OCI-LY3 (cell line): ENCODE measurements around the gene SLC45A3.

ENCODE experiments used
- H2AFZ ChIP-seq: fragments of 200-600, 300-600 bp; shearing (Covaris generic); 2 replicates; pipeline ENCODE4 v1.6.0; 2014; ENCODE audit warnings: antibody characterized with exemption, low read depth, low read length
- H3K27ac ChIP-seq: fragments of 200-600, 300-600 bp; sonication (generic); 2 replicates; pipeline ENCODE4 v1.5.1; 2014; ENCODE audit warnings: mild to moderate bottlenecking, low read length, moderate library complexity, mixed read lengths
- H3K27me3 ChIP-seq: fragments of 200-600, 300-600 bp; sonication (generic); 2 replicates; pipeline ENCODE4 v1.6.1; 2014; ENCODE audit warnings: low read depth, low read length, mixed read lengths
- H3K36me3 ChIP-seq: fragments of 200-600, 300-600 bp; sonication (generic); replicated peaks from 2 replicates; pipeline ENCODE3; 2014; ENCODE audit warnings: low read depth, low read length, mixed read lengths
- H3K4me1 ChIP-seq: fragments of 300-600, 200-600 bp; sonication (generic); 2 replicates; pipeline ENCODE4 v1.6.1; 2014; ENCODE audit warnings: low read length, mixed read lengths
- H3K4me2 ChIP-seq: fragments of 200-600, 300-600 bp; sonication (generic); 2 replicates; pipeline ENCODE4 v1.6.1; 2014; ENCODE audit warnings: low read length, mixed read lengths
- H3K4me3 ChIP-seq: fragments of 300-600, 200-600 bp; sonication (generic); 2 replicates; pipeline ENCODE4 v1.5.1; 2014; ENCODE audit warnings: antibody characterized with exemption, mild to moderate bottlenecking, low read length, moderate library complexity
- H3K79me2 ChIP-seq: fragments of 300-600, 200-600 bp; shearing (Covaris generic); 2 replicates; pipeline ENCODE4 v1.6.1; 2014; ENCODE audit warnings: mild to moderate bottlenecking, low read length, mixed read lengths
- H3K9ac ChIP-seq: fragments of 300-600, 200-600 bp; shearing (Covaris generic); 2 replicates; pipeline ENCODE4 v1.6.0; 2014; ENCODE audit warnings: mild to moderate bottlenecking, low read length, moderate library complexity
- H3K9me3 ChIP-seq: fragments of 200-600, 300-600 bp; shearing (Covaris generic); 2 replicates; pipeline ENCODE4 v1.6.1; 2014; ENCODE audit warnings: low read length, mixed read lengths; ENCODE audit not compliant: insufficient read depth
- H4K20me1 ChIP-seq: fragments of 200-600, 300-600 bp; sonication (generic); 2 replicates; pipeline ENCODE4 v1.6.1; 2016; ENCODE audit warnings: low read length, mixed read lengths; ENCODE audit not compliant: insufficient read depth
- EZH2phosphoT487 ChIP-seq: fragments of 200-600 bp; shearing (Covaris generic); IDR thresholded peaks from 2 replicates; pipeline ENCODE4 v1.6.1; 2018; ENCODE audit warnings: antibody characterized with exemption, mixed run types, low read depth
- TF ChIP-seq, protein P1 (sequence below): fragments of 200-600, 300-600 bp; sonication (generic); IDR thresholded peaks from 2 replicates; pipeline ENCODE4 v1.5.1; 2014; ENCODE audit warnings: antibody characterized with exemption, low read length, low read depth

SLC45A3 gene

DNA sequence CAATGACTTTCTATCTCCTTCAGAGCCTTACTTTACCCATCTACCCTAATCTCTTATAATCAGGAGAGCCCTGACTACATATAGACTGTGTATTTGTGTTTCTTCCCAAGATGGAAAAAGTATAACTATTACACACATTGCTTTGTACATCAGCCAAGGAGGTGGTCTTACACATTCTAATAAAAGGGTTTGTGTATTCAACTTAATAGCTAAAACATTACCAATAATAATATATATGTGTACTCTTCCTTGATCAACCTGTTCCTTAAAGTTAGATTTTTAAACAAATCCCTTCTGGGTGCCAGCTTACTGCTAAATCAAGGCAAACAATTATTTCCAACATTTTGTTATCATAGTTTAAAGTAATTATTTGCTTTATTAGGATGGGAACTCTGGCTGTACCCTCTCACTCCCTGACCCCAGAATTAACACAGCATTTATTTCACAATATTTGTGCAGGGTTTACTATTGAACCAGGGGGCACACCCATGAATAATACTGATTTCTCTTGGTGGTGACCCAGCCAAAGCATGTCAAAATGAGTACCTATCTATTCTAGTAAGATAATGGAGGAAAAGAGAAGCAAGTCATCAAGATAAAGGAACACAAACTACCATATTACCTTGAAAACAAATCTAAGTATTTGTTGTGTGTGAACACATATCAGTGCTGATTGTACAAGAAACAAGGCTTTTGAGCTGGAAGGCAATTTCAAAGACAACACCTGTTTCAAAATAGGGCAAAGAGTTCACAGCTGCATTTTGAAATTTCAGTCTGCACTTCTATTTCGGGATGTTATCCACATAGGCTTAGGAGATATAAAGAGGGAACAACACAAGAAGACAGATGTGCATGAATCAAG is 30.1 kb upstream of the SLC45A3 start:
- Histone ChIP-seq H3K9ac (no peak overlapping the region), H3K27ac (no peak overlapping the region), H3K4me1 (peaks cover 16% of the 10 kb centered on the region), H3K79me2 (peaks cover 3% of the 10 kb centered on the region; the same call in 1 of the 2 replicates), H2AFZ (no peak overlapping the region), H3K9me3 (no peaks in the 10 kb centered on the region), H3K36me3 (peaks cover 74% of the 10 kb centered on the region), H4K20me1 (peaks cover 7% of the 10 kb centered on the region), H3K4me2 (no peak overlapping the region), H3K27me3 (no peaks in the 10 kb centered on the region), H3K4me3 (no peak overlapping the region)
- TF ChIP-seq, protein P1, sequence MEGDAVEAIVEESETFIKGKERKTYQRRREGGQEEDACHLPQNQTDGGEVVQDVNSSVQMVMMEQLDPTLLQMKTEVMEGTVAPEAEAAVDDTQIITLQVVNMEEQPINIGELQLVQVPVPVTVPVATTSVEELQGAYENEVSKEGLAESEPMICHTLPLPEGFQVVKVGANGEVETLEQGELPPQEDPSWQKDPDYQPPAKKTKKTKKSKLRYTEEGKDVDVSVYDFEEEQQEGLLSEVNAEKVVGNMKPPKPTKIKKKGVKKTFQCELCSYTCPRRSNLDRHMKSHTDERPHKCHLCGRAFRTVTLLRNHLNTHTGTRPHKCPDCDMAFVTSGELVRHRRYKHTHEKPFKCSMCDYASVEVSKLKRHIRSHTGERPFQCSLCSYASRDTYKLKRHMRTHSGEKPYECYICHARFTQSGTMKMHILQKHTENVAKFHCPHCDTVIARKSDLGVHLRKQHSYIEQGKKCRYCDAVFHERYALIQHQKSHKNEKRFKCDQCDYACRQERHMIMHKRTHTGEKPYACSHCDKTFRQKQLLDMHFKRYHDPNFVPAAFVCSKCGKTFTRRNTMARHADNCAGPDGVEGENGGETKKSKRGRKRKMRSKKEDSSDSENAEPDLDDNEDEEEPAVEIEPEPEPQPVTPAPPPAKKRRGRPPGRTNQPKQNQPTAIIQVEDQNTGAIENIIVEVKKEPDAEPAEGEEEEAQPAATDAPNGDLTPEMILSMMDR = no peak
- TF ChIP-seq EZH2phosphoT487 = no peak

DNA sequence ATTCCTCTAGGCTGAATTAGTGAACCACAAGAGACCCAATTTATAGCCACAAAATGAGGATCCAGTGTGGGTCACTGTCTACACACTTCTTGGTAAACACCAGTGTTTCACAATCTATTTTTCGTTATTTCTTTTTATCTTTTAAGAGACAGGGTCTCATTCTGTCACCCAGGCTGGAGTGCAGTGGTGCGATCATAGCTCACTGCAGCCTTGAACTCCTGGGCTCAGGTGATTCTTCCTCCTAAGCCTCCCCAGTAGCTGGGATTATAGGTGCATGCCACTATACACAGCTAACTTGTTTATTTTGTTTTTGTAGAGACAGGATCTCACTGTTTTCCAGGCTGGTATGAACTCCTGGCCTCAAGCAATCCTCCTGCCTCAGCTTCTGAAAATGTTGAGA is 29.3 kb upstream of the SLC45A3 start:
- H3K4me2 ChIP-seq = no peak overlapping the region
- no peaks in the 10 kb centered on the region for H3K27me3 ChIP-seq
- peaks cover 15% of the 10 kb centered on the region for H4K20me1 ChIP-seq
- peaks cover 74% of the 10 kb centered on the region for H3K36me3 ChIP-seq
- no peak overlapping the region for H3K9ac ChIP-seq
- H3K4me1 ChIP-seq = peaks cover 24% of the 10 kb centered on the region
- no peak overlapping the region for H2AFZ ChIP-seq
- no peak overlapping the region for H3K4me3 ChIP-seq
- peaks cover 5% of the 10 kb centered on the region; the same call in 1 of the 2 replicates for H3K79me2 ChIP-seq
- no peaks in the 10 kb centered on the region for H3K9me3 ChIP-seq
- TF ChIP-seq, protein P1 = no peak
- TF ChIP-seq EZH2phosphoT487 = no peak
- H3K27ac ChIP-seq = no peak overlapping the region

DNA sequence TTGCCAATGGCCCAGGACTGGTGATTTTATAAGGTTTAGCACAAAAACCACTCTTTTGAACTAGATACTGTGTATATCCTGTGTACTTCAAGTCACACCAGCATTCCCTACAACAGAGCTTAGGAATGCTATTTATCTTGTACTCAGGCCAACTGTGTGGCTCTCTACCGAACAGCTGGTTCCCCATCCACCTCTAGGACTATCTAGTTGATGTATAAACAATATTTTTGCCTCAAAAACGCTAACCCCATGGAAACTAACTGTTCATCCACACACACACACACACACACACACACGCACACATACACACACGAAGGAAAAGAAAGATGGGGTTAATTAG is 28.7 kb upstream of the SLC45A3 start:
- Histone ChIP-seq H3K79me2 (peaks cover 7% of the 10 kb centered on the region; the same call in 1 of the 2 replicates), H3K9me3 (no peaks in the 10 kb centered on the region), H3K27ac (no peak overlapping the region), H3K9ac (no peak overlapping the region), H3K4me1 (peaks cover 28% of the 10 kb centered on the region), H2AFZ (no peak overlapping the region), H4K20me1 (peaks cover 22% of the 10 kb centered on the region), H3K4me2 (no peak overlapping the region), H3K4me3 (no peak overlapping the region), H3K36me3 (peaks cover 74% of the 10 kb centered on the region), H3K27me3 (no peaks in the 10 kb centered on the region)
- no peak for TF ChIP-seq EZH2phosphoT487
- TF ChIP-seq, protein P1 = no peak

DNA sequence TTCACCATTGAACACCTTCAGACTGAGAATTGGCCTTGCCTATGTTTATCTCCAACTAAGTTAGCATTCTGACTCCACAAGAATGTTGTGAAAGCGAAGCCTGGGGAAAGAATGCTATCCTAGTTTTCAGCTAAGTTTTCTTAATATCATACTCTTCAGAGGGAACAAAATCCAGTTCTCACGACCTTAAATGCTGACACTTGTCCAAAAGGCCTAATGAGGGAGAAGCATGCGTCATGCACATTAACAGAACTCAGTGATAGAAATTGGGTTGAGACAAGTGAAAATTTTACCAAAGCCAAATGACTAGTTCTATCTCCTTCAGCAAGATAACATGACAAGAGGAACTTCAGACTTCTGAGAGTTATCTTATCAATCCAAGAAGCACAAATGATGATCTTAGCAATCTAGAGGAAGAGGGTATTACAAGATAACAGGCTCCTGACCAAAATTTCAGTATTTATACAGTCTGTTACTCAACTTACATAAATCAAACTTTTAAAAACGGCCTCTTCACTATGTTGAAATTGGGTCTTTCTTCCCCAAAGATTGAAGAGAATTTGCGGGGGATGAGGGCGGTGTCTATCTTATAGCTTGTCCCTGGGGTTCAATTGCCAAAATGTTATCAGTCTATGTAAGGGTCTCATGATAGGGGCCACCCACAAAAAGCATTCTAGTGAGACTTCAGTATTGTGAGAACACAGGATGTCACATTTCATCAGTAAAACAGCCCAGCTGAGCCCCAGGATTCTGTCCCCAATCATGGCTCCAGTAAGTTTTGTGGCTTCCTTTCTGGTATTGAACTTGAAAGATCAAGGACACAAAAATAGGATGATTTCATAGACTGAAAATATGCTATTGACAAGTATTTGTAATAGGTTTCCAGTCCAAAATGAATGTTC is 26.5 kb upstream of the SLC45A3 start:
- H2AFZ ChIP-seq = no peak overlapping the region
- peaks cover 79% of the 10 kb centered on the region for H3K36me3 ChIP-seq
- H3K9ac ChIP-seq = no peak overlapping the region
- H3K79me2 ChIP-seq = peaks cover 7% of the 10 kb centered on the region; the same call in 1 of the 2 replicates
- peaks cover 28% of the 10 kb centered on the region for H3K4me1 ChIP-seq
- no peak overlapping the region for H3K4me3 ChIP-seq
- peaks cover 24% of the 10 kb centered on the region for H4K20me1 ChIP-seq
- no peaks in the 10 kb centered on the region for H3K27me3 ChIP-seq
- no peak overlapping the region for H3K27ac ChIP-seq
- TF ChIP-seq EZH2phosphoT487 = no peak
- TF ChIP-seq, protein P1 = no peak
- no peaks in the 10 kb centered on the region for H3K9me3 ChIP-seq
- no peak overlapping the region for H3K4me2 ChIP-seq
